CD4-positive, alpha-beta T cell (primary cell): Measurements from ENCODE around the gene GRK5. TPM values are rescaled to one million over a fixed set of nuclear protein-coding genes. Genes with fewer than 3 reads are reported as not detected.

ENCODE experiments used
- ATAC-seq: fragments of 200-7000 bp; cut with Tn5 transposase; one replicate; pipeline ENCODE4 v1.10.0; 2022; ENCODE audit warnings: mild to moderate bottlenecking; ENCODE audit not compliant: poor library complexity
- CTCF ChIA-PET: fragments of 350-600 bp; sonication (Branson Sonifier 250); formaldehyde crosslinking; loops from one replicate; lab custom pipeline; 2021; ENCODE audit warnings: antibody characterized with exemption, inconsistent platforms; lab: Charles Lee
- POLR2A ChIA-PET: fragments of 350-600 bp; sonication (Branson Sonifier 250); formaldehyde crosslinking; loops from one replicate; lab custom pipeline; 2021; ENCODE audit warnings: antibody characterized with exemption, inconsistent platforms; lab: Charles Lee
- DNase-seq, 14 experiments: peaks; one replicate each; pipeline ENCODE4 v3.0.0-alpha.2; 2013 to 2020; ENCODE audit warnings: mixed read lengths in 2 of 14
- H3K27ac ChIP-seq, 2 donors: one replicate each; pipeline versions ENCODE4 v1.5.1 to v1.7.0; 2013; ENCODE audit warnings: low read length in 2 of 2, low read depth in 1 of 2, mild to moderate bottlenecking in 1 of 2
- H3K27me3 ChIP-seq, 2 experiments: 1 replicate in 1 of 2; 2 replicates in 1 of 2; pipeline versions ENCODE4 v1.6.1 to v1.7.0; 2013; ENCODE audit warnings: low read length in 2 of 2, control low read depth in 1 of 2, mild to moderate bottlenecking in 1 of 2, moderate library complexity in 1 of 2; ENCODE audit not compliant: insufficient read depth in 2 of 2, control insufficient read depth in 1 of 2
- H3K36me3 ChIP-seq: one replicate; pipeline ENCODE4 v1.6.1; 2013; ENCODE audit warnings: low read length, control low read depth; ENCODE audit not compliant: insufficient read depth
- H3K4me1 ChIP-seq: one replicate; pipeline ENCODE4 v1.6.1; 2013; ENCODE audit warnings: low read length, control low read depth; ENCODE audit not compliant: insufficient read depth
- H3K4me3 ChIP-seq: one replicate; pipeline ENCODE4 v1.5.1; 2013; ENCODE audit warnings: mild to moderate bottlenecking, low read length, moderate library complexity
- H3K9me3 ChIP-seq, 2 experiments: 1 replicate in 1 of 2; 2 replicates in 1 of 2; pipeline versions ENCODE4 v1.6.1 to v1.7.0; 2013; ENCODE audit warnings: low read length in 2 of 2, mild to moderate bottlenecking in 2 of 2, control low read depth in 1 of 2, moderate library complexity in 1 of 2; ENCODE audit not compliant: control insufficient read depth in 1 of 2, insufficient read depth in 1 of 2
- H3K27ac Mint-ChIP-seq: one replicate; pipeline ENCODE4 v1.8.0; 2020; ENCODE audit warnings: mixed read lengths
- H3K27me3 Mint-ChIP-seq: one replicate; pipeline ENCODE4 v1.8.0; 2021; ENCODE audit warnings: mixed read lengths
- H3K36me3 Mint-ChIP-seq: one replicate; pipeline ENCODE4 v1.8.0; 2021; ENCODE audit warnings: low read depth, mixed read lengths
- H3K4me1 Mint-ChIP-seq: one replicate; pipeline ENCODE4 v1.8.0; 2021; ENCODE audit warnings: low read depth, mixed read lengths
- H3K4me3 Mint-ChIP-seq: one replicate; pipeline ENCODE4 v1.8.0; 2020; ENCODE audit warnings: mild to moderate bottlenecking, mixed read lengths
- H3K9me3 Mint-ChIP-seq: one replicate; pipeline ENCODE4 v1.8.0; 2020; ENCODE audit warnings: mixed read lengths
- CTCF ChIP-seq: fragments of 200-600 bp; IDR thresholded peaks from one replicate; pipeline ENCODE4 v1.8.0; 2022; ENCODE audit warnings: antibody characterized with exemption, mild to moderate bottlenecking
- intact Hi-C, 2 experiments: fragments of 100-400 bp; cut with DNase I in 1 of 2; cut with micrococcal nuclease in 1 of 2; formaldehyde crosslinking; loops; one replicate each; pipeline versions ENCODE4 v1.15.1 to v1.9.0; 2023 to 2025; cut with DNase I, micrococcal nuclease
- total RNA-seq, 174 experiments: library from RNA in 2 of 174; stranded (reverse) in 2 of 174; gene quantifications; one replicate each; pipeline ENCODE4 v1.2.3 and lab custom pipeline; 2021 to 2026

GRK5 gene
- total RNA-seq, 2 experiments from 2014 or later: 19.2 to 20.8 TPM

DNA sequence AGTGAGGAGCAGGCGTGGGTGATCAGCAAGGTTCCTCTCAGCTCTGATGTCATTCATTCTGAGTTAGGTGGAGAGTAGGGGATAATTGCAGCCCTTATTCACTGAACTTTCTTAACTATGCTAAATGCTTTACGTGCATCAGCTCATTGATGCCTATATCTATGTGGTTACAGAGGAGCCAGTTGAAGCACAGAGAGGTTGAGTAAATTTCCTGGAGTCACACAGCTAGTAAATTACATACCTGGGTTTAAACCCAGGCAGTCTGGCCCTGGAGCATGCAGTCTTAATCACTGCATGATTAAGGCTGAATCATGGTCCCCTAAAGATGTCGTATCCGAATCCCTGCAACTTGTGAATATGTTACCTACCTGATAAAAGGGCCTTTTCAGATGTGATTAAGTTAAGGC, 99.6 kb downstream of the GRK5 start:
- DNase-seq: peak in 1 of 14 experiments; percentile 30
- Histone ChIP-seq H3K9me3 (no peaks in the 10 kb centered on the region), H3K27me3 (no peaks in the 10 kb centered on the region), H3K27ac (peak overlapping the region in 1 of 2 donors; percentile 94), H3K4me3 (no peak overlapping the region), H3K4me1 (peaks cover 67% of the 10 kb centered on the region), H3K36me3 (no peaks in the 10 kb centered on the region)
- peak overlapping the region; percentile 88 for H3K4me3 Mint-ChIP-seq
- peak; percentile 7 for ATAC-seq
- intact Hi-C loops: loop anchor here (2.0 to 5.0 kb wide), 5 partner anchors 38 to 235 kb away; partner anchors contain the start of genes GRK5 (in 2 of the 2) and RGS10 (in 1 of the 2)
- no peaks in the 10 kb centered on the region for H3K27me3 Mint-ChIP-seq
- peak; percentile 18 for TF ChIP-seq CTCF
- no peaks in the 10 kb centered on the region for H3K9me3 Mint-ChIP-seq
- H3K4me1 Mint-ChIP-seq: peaks cover 68% of the 10 kb centered on the region
- ChIA-PET CTCF (interaction anchor here (0.7 to 3.2 kb wide), 8 partner anchors 10 to 234 kb away, joined by 3 to 29 read pairs (median 4); partner anchors contain the start of gene GRK5), POLR2A (interaction anchor here (1.5 to 3.6 kb wide), 5 partner anchors 36 to 236 kb away, joined by 4 to 63 read pairs (median 9); partner anchors contain the start of genes GRK5, RGS10 and SFXN4)
- H3K36me3 Mint-ChIP-seq: no peaks in the 10 kb centered on the region
- peak overlapping the region; percentile 94 for H3K27ac Mint-ChIP-seq

DNA sequence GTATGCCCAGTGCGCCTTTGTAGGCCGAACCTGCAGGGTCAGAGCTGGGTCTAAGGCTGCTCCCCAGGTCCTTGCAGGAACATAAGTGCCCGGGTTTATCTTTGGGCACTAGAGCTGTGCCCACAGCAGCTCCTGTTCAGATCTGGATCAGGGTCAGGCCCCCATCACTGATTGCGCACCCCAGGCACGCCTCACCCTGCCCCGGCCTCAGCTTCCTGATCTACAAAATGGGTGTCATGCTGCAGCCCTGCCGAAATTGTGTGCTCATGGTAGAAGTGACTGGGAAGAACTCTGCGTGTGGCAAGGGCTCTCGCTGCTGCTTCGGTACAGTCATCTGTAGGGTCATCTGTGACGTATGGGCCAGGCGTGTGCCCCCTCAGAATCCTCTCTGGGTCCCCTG, 100.7 kb downstream of the GRK5 start:
- Mint-ChIP-seq H3K36me3 (no peaks in the 10 kb centered on the region), H3K4me1 (peaks cover 66% of the 10 kb centered on the region), H3K27me3 (no peaks in the 10 kb centered on the region), H3K27ac (no peak overlapping the region), H3K4me3 (no peak overlapping the region), H3K9me3 (no peaks in the 10 kb centered on the region)
- DNase-seq: no peak
- H3K4me1 ChIP-seq: peaks cover 66% of the 10 kb centered on the region
- CTCF ChIA-PET: interaction anchor here (1.4 kb wide), 1 partner anchor 27 kb away, joined by 3 read pairs; no protein-coding TSS in a partner anchor
- no peak for TF ChIP-seq CTCF
- no peaks in the 10 kb centered on the region for H3K27me3 ChIP-seq
- H3K27ac ChIP-seq: no peak overlapping the region
- intact Hi-C loops: loop anchor here (5.0 kb wide), 2 partner anchors 109 to 234 kb away; partner anchors contain the start of gene RGS10 (in 1 of the 2)
- no peak overlapping the region for H3K4me3 ChIP-seq
- POLR2A ChIA-PET: interaction anchor here (1.1 kb wide), 1 partner anchor 101 kb away, joined by 4 read pairs; the partner anchor contains the start of gene GRK5
- no peak for ATAC-seq
- no peaks in the 10 kb centered on the region for H3K9me3 ChIP-seq
- H3K36me3 ChIP-seq: no peaks in the 10 kb centered on the region

DNA sequence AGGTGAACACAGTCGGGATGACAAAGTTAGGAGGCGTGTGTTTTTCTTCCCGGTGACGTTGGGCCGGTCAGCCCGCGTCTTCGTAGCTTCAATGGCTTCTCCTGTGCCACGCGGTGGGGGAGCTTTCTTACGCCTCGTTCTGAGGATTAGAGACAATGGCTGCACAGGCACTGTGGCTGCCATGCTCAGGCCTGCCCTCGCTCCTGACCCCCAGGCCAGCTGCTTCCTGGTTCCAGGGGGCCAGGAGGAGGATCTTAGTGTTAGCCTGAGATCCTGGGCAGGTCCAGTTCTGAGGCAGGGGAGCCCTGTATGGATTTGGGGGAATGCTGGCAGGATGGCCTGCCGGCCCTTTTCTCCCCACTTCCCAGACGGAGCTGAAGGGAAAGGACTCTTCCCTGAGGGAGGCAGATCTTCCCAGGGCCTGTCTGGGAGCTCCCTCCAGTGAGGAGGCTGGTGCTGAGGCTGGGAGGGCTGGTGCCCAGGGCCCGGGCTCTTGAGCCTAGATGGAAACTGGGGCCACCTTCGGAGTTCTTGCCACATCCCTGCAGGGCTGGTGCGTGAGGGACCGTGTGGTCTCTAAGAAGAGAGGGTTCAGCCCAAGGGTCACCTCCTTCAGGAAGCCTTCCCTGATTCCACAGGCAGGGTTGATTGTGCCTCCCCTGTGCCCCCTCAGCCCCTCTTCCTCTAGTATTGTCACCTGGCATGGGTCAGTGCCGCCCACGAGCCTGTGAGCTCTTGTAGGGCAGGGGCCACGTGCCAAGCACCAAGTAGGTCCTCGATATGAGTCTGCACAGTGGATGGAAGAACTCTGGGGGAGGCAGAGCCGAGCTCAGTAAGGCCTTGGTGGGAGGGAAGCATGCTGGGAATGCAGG, 101.4 kb downstream of the GRK5 start:
- TF ChIP-seq CTCF: no peak
- Mint-ChIP-seq H3K36me3 (no peaks in the 10 kb centered on the region), H3K9me3 (no peaks in the 10 kb centered on the region), H3K27ac (no peak overlapping the region), H3K4me3 (no peak overlapping the region), H3K4me1 (peaks cover 67% of the 10 kb centered on the region), H3K27me3 (no peaks in the 10 kb centered on the region)
- no peaks in the 10 kb centered on the region for H3K36me3 ChIP-seq
- ATAC-seq: no peak
- DNase-seq: no peak
- H3K9me3 ChIP-seq: no peaks in the 10 kb centered on the region
- ChIA-PET POLR2A (interaction anchor here (1.1 kb wide), 1 partner anchor 102 kb away, joined by 4 read pairs; the partner anchor contains the start of gene GRK5), CTCF (interaction anchor here (0.9 to 1.4 kb wide), 2 partner anchors 27 to 109 kb away, joined by 3 read pairs; no protein-coding TSS in a partner anchor)
- intact Hi-C loops: loop anchor here (5.0 kb wide), 2 partner anchors 109 to 234 kb away; partner anchors contain the start of gene RGS10 (in 1 of the 2)
- peaks cover 66% of the 10 kb centered on the region for H3K4me1 ChIP-seq
- H3K27me3 ChIP-seq: no peaks in the 10 kb centered on the region
- no peak overlapping the region for H3K27ac ChIP-seq
- H3K4me3 ChIP-seq: no peak overlapping the region
